Neuronal stem cell (in vitro differentiated cells): ENCODE data around the gene NDUFS8.

Source experiments
- DNase-seq: peaks from one replicate; pipeline ENCODE4 v3.0.0-alpha.2; 2013; ENCODE audit warnings: low spot score
- H2AFZ ChIP-seq: one replicate; pipeline ENCODE4 v1.6.1; 2013; ENCODE audit warnings: mild to moderate bottlenecking, low read length, inconsistent platforms
- H2AK5ac ChIP-seq: 2 replicates; pipeline ENCODE4 v1.6.1; 2013; ENCODE audit warnings: low read depth, mild to moderate bottlenecking, inconsistent platforms, low read length, moderate library complexity, mixed read lengths
- H2BK120ac ChIP-seq: 2 replicates; pipeline ENCODE4 v1.6.1; 2013; ENCODE audit warnings: low read depth, mild to moderate bottlenecking, inconsistent platforms, low read length, moderate library complexity, mixed read lengths
- H2BK12ac ChIP-seq: one replicate; pipeline ENCODE4 v1.6.1; 2013; ENCODE audit warnings: low read length, inconsistent platforms
- H2BK15ac ChIP-seq: 2 replicates; pipeline ENCODE4 v1.6.1; 2013; ENCODE audit warnings: mild to moderate bottlenecking, low read length, inconsistent platforms, mixed read lengths
- H2BK5ac ChIP-seq: one replicate; pipeline ENCODE4 v1.6.1; 2013; ENCODE audit warnings: inconsistent platforms, mild to moderate bottlenecking, low read length, moderate library complexity
- H3K14ac ChIP-seq: one replicate; pipeline ENCODE4 v1.6.1; 2013; ENCODE audit warnings: low read length, inconsistent platforms
- H3K18ac ChIP-seq: 2 replicates; pipeline ENCODE4 v1.6.1; 2013; ENCODE audit warnings: low read length, inconsistent platforms
- H3K23ac ChIP-seq: 2 replicates; pipeline ENCODE4 v1.6.1; 2013; ENCODE audit warnings: low read depth, mild to moderate bottlenecking, mixed read lengths, low read length, inconsistent platforms; ENCODE audit not compliant: poor library complexity
- H3K27ac ChIP-seq: replicated peaks from 3 replicates; pipeline ENCODE4 v1.5.1; 2013; ENCODE audit warnings: low read length, inconsistent platforms
- H3K27me3 ChIP-seq, 3 experiments: 2 replicates each; pipeline ENCODE4 v1.6.1; 2013; ENCODE audit warnings: low read length in 3 of 3, mild to moderate bottlenecking in 2 of 3, inconsistent platforms in 1 of 3, low read depth in 1 of 3, mixed read lengths in 1 of 3, moderate library complexity in 1 of 3; ENCODE audit not compliant: control insufficient read depth in 3 of 3, insufficient read depth in 3 of 3
- H3K36me3 ChIP-seq, 2 donors: replicated peaks in 1 of 2; 2 replicates each; pipeline ENCODE4 v1.6.1; 2013; ENCODE audit warnings: low read length in 2 of 2; ENCODE audit not compliant: control insufficient read depth in 2 of 2, insufficient read depth in 2 of 2
- H3K4ac ChIP-seq: 2 replicates; pipeline ENCODE4 v1.6.1; 2013; ENCODE audit warnings: inconsistent platforms, mild to moderate bottlenecking, low read length, moderate library complexity
- H3K4me1 ChIP-seq, 2 donors: 1 replicate in 1 of 2; 2 replicates in 1 of 2; pipeline ENCODE4 v1.6.1; 2013; ENCODE audit warnings: low read length in 2 of 2, low read depth in 1 of 2; ENCODE audit not compliant: control insufficient read depth in 2 of 2, insufficient read depth in 1 of 2
- H3K4me2 ChIP-seq: one replicate; pipeline ENCODE4 v1.6.1; 2013; ENCODE audit warnings: mild to moderate bottlenecking, low read length, inconsistent platforms; ENCODE audit not compliant: insufficient read depth, poor library complexity, severe bottlenecking
- H3K4me3 ChIP-seq, 2 donors: 2 replicates each; pipeline ENCODE4 v1.5.1; 2013; ENCODE audit warnings: low read length in 2 of 2, mild to moderate bottlenecking in 2 of 2, inconsistent platforms in 1 of 2, moderate library complexity in 1 of 2
- H3K79me1 ChIP-seq: one replicate; pipeline ENCODE4 v1.6.1; 2013; ENCODE audit warnings: low read depth, mild to moderate bottlenecking, inconsistent platforms, low read length, moderate library complexity
- H3K9ac ChIP-seq: one replicate; pipeline ENCODE4 v1.6.1; 2013; ENCODE audit warnings: mild to moderate bottlenecking, low read depth, low read length, inconsistent platforms; ENCODE audit not compliant: poor library complexity
- H3K9me3 ChIP-seq, 2 donors: replicated peaks in 1 of 2; 2 replicates each; pipeline versions ENCODE3 to v1.6.1; 2013; ENCODE audit warnings: low read length in 2 of 2, mild to moderate bottlenecking in 2 of 2, inconsistent platforms in 1 of 2, low read depth in 1 of 2, mixed read lengths in 1 of 2, moderate library complexity in 1 of 2; ENCODE audit not compliant: control insufficient read depth in 2 of 2, insufficient read depth in 1 of 2
- H4K8ac ChIP-seq: one replicate; pipeline ENCODE4 v1.6.1; 2013; ENCODE audit warnings: low read depth, mild to moderate bottlenecking, inconsistent platforms, low read length, moderate library complexity
- H4K91ac ChIP-seq: one replicate; pipeline ENCODE4 v1.6.1; 2013; ENCODE audit warnings: low read length, low read depth, mild to moderate bottlenecking, inconsistent platforms; ENCODE audit not compliant: poor library complexity
- WGBS, 2 donors: extraction: QIAGEN DNeasy Blood & Tissue Kit; methylation state at CpG; one replicate each; pipeline ENCODE4 v1.1.7; 2013; ENCODE audit warnings: missing lambda C conversion rate in 2 of 2, mixed read lengths in 1 of 2; ENCODE audit not compliant: insufficient read length in 2 of 2, insufficient replicate concordance in 1 of 2; ENCODE audit errors: extremely low coverage in 2 of 2; 5-methylcytosine and 5-hydroxymethylcytosine counted together

Gene NDUFS8

GRCh38 chr11:68036141-68036716 lies 5.7 kb downstream of the NDUFS8 start:
- Histone ChIP-seq H3K9me3 (no peaks in the 10 kb centered on the region), H3K18ac (no peak overlapping the region), H3K23ac (no peak overlapping the region), H2AK5ac (no peak overlapping the region), H3K4me2 (no peak overlapping the region), H3K4me3 (no peak overlapping the region), H3K9ac (no peak overlapping the region), H2BK5ac (no peak overlapping the region), H2BK120ac (no peak overlapping the region), H3K14ac (peak overlapping the region; percentile 38), H2BK12ac (no peak overlapping the region), H3K36me3 (peaks cover 26 to 42% of the 10 kb centered on the region in 2 donors), H3K27me3 (no peaks in the 10 kb centered on the region), H3K4me1 (peaks cover 20 to 31% of the 10 kb centered on the region in 2 donors), H3K79me1 (peaks cover 15% of the 10 kb centered on the region), H2BK15ac (no peak overlapping the region), H3K27ac (no peak overlapping the region), H4K91ac (no peak overlapping the region), H4K8ac (peak overlapping the region; percentile 17), H3K4ac (no peak overlapping the region), H2AFZ (no peak overlapping the region)
- no peak for DNase-seq
- WGBS, 2 donors = no CpG with 5 or more reads among the region's 27 CpGs

- peak overlapping the region; percentile 73 for H2BK12ac ChIP-seq
- no peak overlapping the region for H3K4me3 ChIP-seq
- H4K8ac ChIP-seq = no peak overlapping the region
- peak overlapping the region; percentile 82 for H2BK5ac ChIP-seq
- no peak overlapping the region for H2AFZ ChIP-seq
- WGBS, 2 donors = no CpG with 5 or more reads among the region's 14 CpGs
- peaks cover 15 to 26% of the 10 kb centered on the region in 2 donors for H3K4me1 ChIP-seq
- peaks cover 26 to 42% of the 10 kb centered on the region in 2 donors for H3K36me3 ChIP-seq
- H3K9me3 ChIP-seq = no peaks in the 10 kb centered on the region
- no peak overlapping the region for H3K4ac ChIP-seq
- no peak overlapping the region for H4K91ac ChIP-seq
- no peak for DNase-seq
- H3K23ac ChIP-seq = peak overlapping the region; percentile 80
- H3K27me3 ChIP-seq = no peaks in the 10 kb centered on the region
- no peak overlapping the region for H2AK5ac ChIP-seq
- no peak overlapping the region for H3K4me2 ChIP-seq
- H2BK120ac ChIP-seq = no peak overlapping the region
- H3K18ac ChIP-seq = no peak overlapping the region
- no peak overlapping the region for H3K9ac ChIP-seq
- H3K27ac ChIP-seq = no peak overlapping the region
- H3K79me1 ChIP-seq = peaks cover 11% of the 10 kb centered on the region
- no peak overlapping the region for H3K14ac ChIP-seq
- no peak overlapping the region for H2BK15ac ChIP-seq
Measured at GRCh38 chr11:68036717-68037239, 6.3 kb downstream of the NDUFS8 start.

GRCh38 chr11:68037411-68038225 lies 7.1 kb downstream of the NDUFS8 start:
- Histone ChIP-seq H2BK12ac (peak overlapping the region; percentile 34), H2BK120ac (no peak overlapping the region), H3K4me2 (no peak overlapping the region), H2BK5ac (peak overlapping the region; percentile 42), H3K79me1 (peaks cover 7% of the 10 kb centered on the region), H3K9me3 (no peaks in the 10 kb centered on the region), H3K27ac (no peak overlapping the region), H2AFZ (no peak overlapping the region), H4K8ac (no peak overlapping the region), H3K9ac (no peak overlapping the region), H3K23ac (no peak overlapping the region), H4K91ac (no peak overlapping the region), H3K14ac (peak overlapping the region; percentile 86), H3K18ac (peak overlapping the region; percentile 95), H2AK5ac (peak overlapping the region; percentile 98), H2BK15ac (peak overlapping the region; percentile 98), H3K4me1 (peaks cover 13 to 25% of the 10 kb centered on the region in 2 donors), H3K36me3 (peaks cover 20 to 34% of the 10 kb centered on the region in 2 donors), H3K27me3 (no peaks in the 10 kb centered on the region), H3K4me3 (no peak overlapping the region), H3K4ac (no peak overlapping the region)
- no peak for DNase-seq
- WGBS, 2 donors = no CpG with 5 or more reads among the region's 20 CpGs

DNA sequence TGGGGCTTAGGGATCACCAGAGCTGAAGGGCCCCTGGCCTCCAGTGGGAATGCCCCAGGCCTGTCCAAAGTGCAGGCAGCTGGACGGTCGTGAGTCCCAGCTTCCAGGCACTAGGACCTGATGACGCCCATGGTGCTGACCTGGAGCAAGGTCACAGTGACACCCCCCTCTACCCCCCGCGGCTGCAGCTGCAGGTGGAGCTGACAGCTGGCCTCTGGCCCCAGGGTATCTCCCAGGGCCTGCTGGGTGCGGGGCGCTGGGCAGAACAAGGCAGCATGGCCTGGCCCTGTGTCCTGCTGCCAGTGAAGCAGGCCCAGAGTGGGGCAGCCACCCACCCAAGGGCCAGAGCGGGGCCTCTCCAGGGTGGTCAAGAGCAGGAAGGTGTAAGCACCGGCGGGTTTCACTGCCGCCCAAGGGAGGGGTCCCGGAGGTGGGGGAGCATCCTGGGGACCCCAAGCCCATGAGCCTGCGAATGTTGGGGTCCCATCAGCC lies 7.8 kb downstream of the NDUFS8 start:
- Histone ChIP-seq H3K9me3 (no peaks in the 10 kb centered on the region), H3K27me3 (no peaks in the 10 kb centered on the region), H4K91ac (no peak overlapping the region), H3K79me1 (peaks cover 4% of the 10 kb centered on the region), H2BK5ac (peak overlapping the region; percentile 42), H3K23ac (peak overlapping the region; percentile 66), H3K18ac (peak overlapping the region; percentile 95), H2BK15ac (peak overlapping the region; percentile 98), H3K4me3 (no peak overlapping the region), H3K27ac (no peak overlapping the region), H2BK120ac (no peak overlapping the region), H3K9ac (peak overlapping the region; percentile 88), H3K4me1 (peaks cover 13 to 31% of the 10 kb centered on the region in 2 donors), H3K4ac (peak overlapping the region; percentile 85), H2BK12ac (peak overlapping the region; percentile 34), H2AFZ (peak overlapping the region; percentile 49), H3K14ac (peak overlapping the region; percentile 86), H4K8ac (peak overlapping the region; percentile 68), H2AK5ac (peak overlapping the region; percentile 98), H3K4me2 (peak overlapping the region; percentile 48), H3K36me3 (peaks cover 14 to 27% of the 10 kb centered on the region in 2 donors)
- no peak for DNase-seq
- WGBS, 2 donors = no CpG with 5 or more reads among the region's 13 CpGs
